Urinary bladder (tissue), 4 donors: Measurements from ENCODE around the gene SDK2. TPM values are rescaled to one million over a fixed set of nuclear protein-coding genes. Genes with fewer than 3 reads are reported as not detected.

Source experiments
- DNase-seq: peaks from one replicate; pipeline ENCODE4 v3.0.0-alpha.2; 2015; ENCODE audit errors: extremely low spot score
- H3K27ac ChIP-seq: one replicate; pipeline ENCODE4 v1.5.1; 2013; ENCODE audit warnings: low read depth, mild to moderate bottlenecking, moderate library complexity
- H3K36me3 ChIP-seq: one replicate; pipeline ENCODE4 v1.6.1; 2013; ENCODE audit warnings: mild to moderate bottlenecking, moderate library complexity; ENCODE audit not compliant: insufficient read depth
- H3K4me1 ChIP-seq: one replicate; pipeline ENCODE4 v1.6.1; 2013; ENCODE audit warnings: mild to moderate bottlenecking, moderate library complexity; ENCODE audit not compliant: insufficient read depth
- H3K4me3 ChIP-seq: one replicate; pipeline ENCODE4 v1.5.1; 2013; ENCODE audit warnings: low read depth, low read length
- WGBS: extraction: QIAGEN DNeasy Blood & Tissue Kit; methylation state at CpG from one replicate; pipeline ENCODE4 v1.1.7; 2013; 5-methylcytosine and 5-hydroxymethylcytosine counted together
- polyA plus RNA-seq: library from polyadenylated mRNA; stranded (reverse); fragments of 200-250 nt; gene quantifications from one replicate; pipeline ENCODE4 v1.2.3, GENCODE V29; 2013
- total RNA-seq: library from RNA; depleted of rRNA; stranded (reverse); fragments of >200 nt; gene quantifications from one replicate; pipeline ENCODE4 v1.2.3, GENCODE V29; 2014
- donor health status: healthy with polysubstance abuse.
- donor health status: healthy.

The SDK2 gene
- total and polyA plus RNA-seq, 2 donors, result 0.61 to 5.0 TPM

DNA sequence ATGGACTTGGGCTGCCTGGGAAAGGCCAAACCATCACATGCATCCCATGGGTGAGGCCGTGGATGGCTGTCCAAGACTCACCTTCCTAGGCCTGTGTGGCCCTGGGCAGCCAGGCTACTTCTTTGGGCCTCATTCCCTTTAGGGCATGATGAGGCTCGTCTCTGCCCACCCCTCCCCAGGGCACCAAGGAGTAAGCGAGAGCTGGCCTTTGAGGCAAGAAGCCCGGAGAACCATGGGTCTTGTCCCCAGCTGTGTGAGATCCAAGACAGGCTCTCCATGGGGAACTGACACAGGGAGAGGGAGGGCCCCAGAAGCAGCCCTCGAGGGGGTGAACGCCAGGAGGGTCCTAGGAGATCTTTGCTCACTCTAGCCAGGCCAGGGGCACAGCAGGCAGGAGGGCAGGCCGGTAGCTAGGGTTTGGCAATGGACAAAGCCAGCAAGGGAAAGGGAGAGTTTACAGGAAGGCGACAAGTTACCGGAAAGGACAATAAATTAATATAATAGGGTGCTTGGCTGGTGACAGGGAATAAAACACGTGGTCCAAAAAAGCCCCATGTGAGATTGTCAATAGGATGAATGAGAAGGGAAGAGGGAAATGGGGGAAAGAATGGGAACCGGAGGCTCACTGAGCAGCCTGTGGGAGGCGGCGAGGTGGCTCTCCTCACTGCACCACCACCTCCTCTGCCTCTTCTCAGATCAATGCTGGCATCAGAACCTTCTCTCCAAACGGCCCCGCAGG lies 119.1 kb downstream of the SDK2 start:
- 80% methylated on average over 15 of the region's 15 CpGs for WGBS
- DNase-seq, result no peak
- Histone ChIP-seq H3K4me1 (no peaks in the 10 kb centered on the region), H3K27ac (no peak overlapping the region), H3K36me3 (no peaks in the 10 kb centered on the region), H3K4me3 (no peak overlapping the region)

DNA sequence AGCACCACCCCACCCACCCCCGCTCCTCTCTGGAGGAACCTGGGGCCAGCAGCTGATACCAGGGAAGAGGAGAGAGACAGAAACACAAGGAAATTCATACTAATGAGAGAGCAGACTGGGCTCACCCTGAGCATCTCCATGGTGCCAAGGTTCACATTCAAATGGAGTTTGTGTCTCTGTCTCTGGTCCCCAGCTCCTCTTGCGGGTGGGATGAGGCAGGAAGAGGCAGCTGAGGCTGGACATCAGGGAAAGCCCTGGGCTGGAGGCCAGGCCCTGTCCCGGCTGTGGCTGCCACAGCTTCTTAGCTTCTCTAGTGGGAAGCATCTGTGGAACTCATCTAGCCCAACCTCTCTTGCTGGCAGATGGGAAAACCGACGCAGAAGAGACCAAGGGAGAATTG lies 121.5 kb downstream of the SDK2 start:
- no peak for DNase-seq
- 71% methylated on average over 5 of the region's 5 CpGs for WGBS
- Histone ChIP-seq H3K4me3 (no peak overlapping the region), H3K36me3 (no peaks in the 10 kb centered on the region), H3K4me1 (no peaks in the 10 kb centered on the region), H3K27ac (no peak overlapping the region)

DNA sequence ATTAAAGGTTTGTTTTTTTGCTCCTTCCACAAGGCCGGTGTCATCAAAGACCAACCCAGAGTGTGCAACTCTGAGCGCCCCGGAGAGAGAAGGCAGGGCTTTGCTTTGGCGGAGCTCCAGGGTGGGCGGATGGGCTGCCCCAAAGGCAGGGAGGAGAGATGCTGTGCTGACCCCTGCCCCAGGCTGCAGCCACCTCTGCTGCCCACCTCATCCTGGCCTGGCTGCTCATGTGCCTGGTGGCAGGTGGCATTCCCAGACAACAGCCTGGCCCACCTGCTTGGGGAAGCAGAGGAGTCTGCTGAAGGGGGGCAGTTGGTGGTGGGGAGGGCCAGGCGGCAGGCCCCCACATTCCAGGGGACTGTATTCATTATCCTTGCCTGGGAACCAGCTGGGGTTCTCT lies 122.1 kb downstream of the SDK2 start:
- no peaks in the 10 kb centered on the region for H3K4me1 ChIP-seq
- no peak overlapping the region for H3K4me3 ChIP-seq
- H3K27ac ChIP-seq, result no peak overlapping the region
- H3K36me3 ChIP-seq, result no peaks in the 10 kb centered on the region
- 78% methylated on average over 6 of the region's 6 CpGs for WGBS
- no peak for DNase-seq

DNA sequence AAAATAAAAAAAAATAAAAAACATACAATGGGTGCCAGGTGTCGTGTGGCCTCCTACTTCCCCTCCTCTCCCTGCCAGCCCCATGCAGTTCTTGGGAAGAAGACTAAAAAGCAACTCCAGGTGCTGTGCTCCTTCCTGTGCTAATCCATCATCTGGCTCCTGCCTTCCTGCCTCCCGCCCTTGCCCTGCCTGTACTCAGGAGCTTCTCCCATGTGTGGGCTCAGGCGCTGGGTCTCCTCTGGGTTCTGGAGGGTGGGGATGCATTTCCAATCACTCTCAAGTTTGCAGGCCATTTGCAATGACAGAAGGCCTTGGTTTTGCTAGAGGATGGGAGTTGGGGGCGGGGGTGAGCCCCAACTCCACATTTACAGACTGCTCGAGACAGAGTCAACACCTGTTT lies 122.9 kb downstream of the SDK2 start:
- H3K36me3 ChIP-seq, result no peaks in the 10 kb centered on the region
- no peak overlapping the region for H3K4me3 ChIP-seq
- H3K4me1 ChIP-seq, result no peaks in the 10 kb centered on the region
- DNase-seq, result no peak
- no peak overlapping the region for H3K27ac ChIP-seq
- 87% methylated on average over 5 of the region's 5 CpGs for WGBS

DNA sequence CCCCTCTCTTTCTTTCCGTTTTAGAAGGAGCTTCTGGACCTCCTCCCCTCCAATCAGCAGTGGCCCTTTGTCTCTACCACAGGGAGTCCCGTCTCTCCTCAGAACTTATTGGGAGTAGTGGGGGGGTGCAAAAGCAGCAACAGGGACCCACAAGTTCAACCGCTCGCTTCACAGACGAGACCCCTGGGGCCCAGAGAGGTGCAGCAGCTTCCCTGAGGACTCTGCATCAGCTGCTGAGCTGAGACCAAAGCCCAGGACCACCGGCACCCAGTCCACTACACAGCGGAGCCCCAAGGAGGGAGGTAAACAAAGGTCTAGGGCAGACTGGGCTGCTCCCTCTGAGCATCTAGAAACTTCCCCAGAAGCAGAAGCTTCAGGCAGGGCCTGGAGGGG lies 123.9 kb downstream of the SDK2 start:
- H3K4me1 ChIP-seq, result no peaks in the 10 kb centered on the region
- no peak overlapping the region for H3K4me3 ChIP-seq
- no peak overlapping the region for H3K27ac ChIP-seq
- H3K36me3 ChIP-seq, result no peaks in the 10 kb centered on the region
- WGBS, result 84% methylated on average over 7 of the region's 7 CpGs
- DNase-seq, result no peak

DNA sequence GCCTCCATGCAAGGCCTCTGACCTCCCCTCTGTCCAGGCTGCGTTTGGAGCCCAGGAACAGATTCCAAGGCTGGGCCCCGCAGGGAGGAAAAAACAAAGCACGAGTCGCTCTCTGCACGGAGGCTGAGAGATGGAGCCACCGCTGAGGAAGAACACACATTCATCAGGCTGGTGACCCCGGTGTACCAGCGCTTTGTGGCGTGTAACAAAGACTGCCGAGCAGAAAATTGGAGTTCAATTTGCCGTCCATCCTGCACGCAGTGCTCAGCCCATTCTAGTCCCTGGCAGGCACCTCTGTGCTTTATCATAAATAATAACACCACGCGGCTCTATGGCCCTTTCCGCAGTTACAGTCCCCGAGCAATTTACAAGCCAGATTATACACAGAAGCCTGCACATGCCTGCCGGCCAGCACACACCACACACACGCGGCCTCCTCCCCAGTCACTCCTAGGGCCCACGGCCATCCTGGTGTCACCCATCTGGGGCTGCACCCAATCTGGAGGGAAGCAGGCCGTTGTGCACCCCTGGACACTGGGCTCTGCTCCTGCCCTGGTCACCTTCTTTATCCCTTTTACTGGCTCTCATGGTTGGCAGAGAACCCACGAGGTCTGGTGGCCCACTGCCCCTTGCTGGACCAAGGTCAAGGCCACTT lies 124.4 kb downstream of the SDK2 start:
- WGBS, result 80% methylated on average over 22 of the region's 22 CpGs
- no peak for DNase-seq
- no peak overlapping the region for H3K27ac ChIP-seq
- no peaks in the 10 kb centered on the region for H3K36me3 ChIP-seq
- H3K4me3 ChIP-seq, result no peak overlapping the region
- H3K4me1 ChIP-seq, result no peaks in the 10 kb centered on the region

DNA sequence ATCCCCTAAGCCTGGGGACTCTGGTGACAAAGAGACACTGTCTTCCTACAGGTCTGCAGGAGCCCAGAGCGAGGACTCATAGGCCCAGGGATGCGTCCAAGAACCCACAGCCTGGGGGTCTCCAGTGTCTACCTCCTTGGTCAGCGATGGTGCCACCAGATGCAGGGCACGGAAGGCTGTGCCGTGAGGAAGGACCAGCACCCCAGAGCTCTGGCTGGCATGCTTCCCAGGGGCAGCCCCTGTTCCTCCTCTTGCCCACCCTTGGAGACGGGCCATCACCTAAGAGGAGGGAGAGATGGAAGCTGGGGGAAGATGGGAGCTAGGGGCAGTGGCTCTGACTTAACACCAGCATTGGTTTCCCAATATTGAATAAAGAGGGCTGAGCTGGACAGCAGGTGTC lies 125.2 kb downstream of the SDK2 start:
- no peaks in the 10 kb centered on the region for H3K4me1 ChIP-seq
- no peak overlapping the region for H3K4me3 ChIP-seq
- 97% methylated on average over 6 of the region's 6 CpGs for WGBS
- H3K27ac ChIP-seq, result no peak overlapping the region
- no peak for DNase-seq
- no peaks in the 10 kb centered on the region for H3K36me3 ChIP-seq

DNA sequence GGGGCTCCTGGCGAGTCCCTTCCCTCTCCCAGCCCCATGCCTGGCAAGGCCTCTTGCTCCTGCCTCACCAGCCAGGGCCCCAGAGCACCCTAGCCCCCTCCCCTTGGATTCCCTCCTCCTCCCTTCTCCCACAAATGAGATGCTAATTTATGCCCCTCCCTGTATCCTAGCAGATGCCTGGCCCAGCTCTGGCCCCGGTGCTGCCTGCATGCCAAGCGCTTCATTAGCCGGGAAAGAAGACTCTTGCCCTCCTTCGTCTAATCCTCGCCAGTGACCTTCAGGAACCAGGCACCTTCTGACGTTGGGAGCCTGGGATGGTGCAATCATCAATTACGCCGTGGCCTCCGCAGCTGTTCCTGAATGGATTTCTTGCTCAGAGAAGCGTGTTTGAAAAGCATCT lies 127.8 kb downstream of the SDK2 start:
- no peak overlapping the region for H3K27ac ChIP-seq
- no peak for DNase-seq
- 87% methylated on average over 11 of the region's 11 CpGs for WGBS
- H3K4me1 ChIP-seq, result no peaks in the 10 kb centered on the region
- no peak overlapping the region for H3K4me3 ChIP-seq
- no peaks in the 10 kb centered on the region for H3K36me3 ChIP-seq

DNA sequence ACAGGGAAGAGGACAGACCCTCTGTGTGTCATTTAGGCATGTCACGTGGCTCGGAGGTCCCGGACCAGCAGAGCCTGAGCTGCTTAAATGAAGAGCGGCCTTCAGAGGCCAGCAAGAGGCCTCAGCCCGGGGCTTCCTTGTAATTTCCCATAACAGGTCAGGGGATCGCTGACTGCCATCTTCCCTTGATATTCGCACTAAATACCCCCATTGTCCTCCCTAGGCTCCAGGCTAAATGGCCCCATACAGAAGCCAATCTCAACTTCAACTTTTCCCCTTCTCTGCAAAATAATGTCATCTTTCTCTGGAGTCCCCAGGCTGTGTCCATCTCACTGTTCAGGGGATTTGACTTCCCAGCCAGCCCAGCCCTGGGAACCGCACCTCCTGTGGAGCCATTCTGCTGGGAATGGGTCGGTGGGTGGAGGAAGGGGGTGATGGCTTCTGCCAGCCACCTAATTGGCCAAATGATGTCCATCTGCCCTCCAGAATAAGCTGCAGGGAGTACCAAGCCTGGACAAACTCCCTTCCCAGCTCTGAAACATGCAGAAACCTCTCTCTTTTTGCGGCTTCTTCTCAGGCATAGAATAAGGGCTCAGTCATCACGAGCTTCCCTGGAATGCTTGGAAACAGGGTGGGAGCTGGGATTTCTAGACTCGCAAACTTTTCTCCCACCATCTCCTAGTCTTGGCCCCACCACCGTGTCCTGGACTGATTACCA lies 129.9 kb downstream of the SDK2 start:
- no peak overlapping the region for H3K4me3 ChIP-seq
- no peak for DNase-seq
- no peaks in the 10 kb centered on the region for H3K4me1 ChIP-seq
- 82% methylated on average over 13 of the region's 13 CpGs for WGBS
- H3K27ac ChIP-seq, result no peak overlapping the region
- H3K36me3 ChIP-seq, result no peaks in the 10 kb centered on the region

DNA sequence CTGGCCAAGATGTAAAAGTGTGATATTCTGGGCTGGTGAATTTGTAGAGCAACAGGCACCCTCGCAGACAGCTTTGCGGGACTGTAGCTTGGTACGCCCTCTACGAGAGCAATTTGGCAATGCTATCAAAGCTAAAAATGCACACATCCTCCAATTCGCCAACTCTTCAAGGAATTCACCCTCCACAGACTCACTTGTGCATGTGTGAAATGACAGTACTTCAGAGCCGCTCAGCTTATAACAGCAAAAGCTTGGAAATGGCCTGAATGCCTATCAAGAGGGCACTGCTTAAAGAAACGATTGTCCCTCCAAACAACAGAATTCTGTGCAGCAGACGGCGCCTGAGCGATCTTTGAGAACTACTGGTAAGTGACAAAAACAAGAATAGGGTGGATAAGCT lies 130.8 kb downstream of the SDK2 start:
- Histone ChIP-seq H3K27ac (no peak overlapping the region), H3K4me1 (no peaks in the 10 kb centered on the region), H3K36me3 (no peaks in the 10 kb centered on the region), H3K4me3 (no peak overlapping the region)
- 74% methylated on average over 10 of the region's 10 CpGs for whole genome bisulfite sequencing
- DNase-seq, result no peak

DNA sequence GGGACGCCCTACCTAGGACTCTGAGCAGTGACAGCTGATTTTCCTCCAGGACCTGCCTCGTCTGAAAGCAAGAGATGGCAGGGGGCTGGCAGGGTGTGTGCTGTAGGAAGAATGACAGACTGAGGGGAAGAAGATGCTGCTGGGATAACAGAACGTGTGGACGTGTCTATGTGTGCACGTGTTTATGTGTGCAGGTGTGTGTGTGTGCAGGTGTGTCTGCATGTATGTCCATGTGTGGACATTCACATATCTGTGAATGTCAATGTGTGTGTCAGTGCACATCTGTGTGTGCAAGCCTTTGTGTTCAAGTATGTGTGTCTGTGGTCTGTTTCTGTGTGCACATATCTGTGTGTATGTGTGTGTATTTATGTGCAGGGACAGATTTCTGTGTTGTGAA lies 132.5 kb downstream of the SDK2 start:
- H3K4me3 ChIP-seq, result no peak overlapping the region
- WGBS, result 73% methylated on average over 5 of the region's 5 CpGs
- H3K27ac ChIP-seq, result no peak overlapping the region
- no peaks in the 10 kb centered on the region for H3K4me1 ChIP-seq
- no peaks in the 10 kb centered on the region for H3K36me3 ChIP-seq
- DNase-seq, result no peak

DNA sequence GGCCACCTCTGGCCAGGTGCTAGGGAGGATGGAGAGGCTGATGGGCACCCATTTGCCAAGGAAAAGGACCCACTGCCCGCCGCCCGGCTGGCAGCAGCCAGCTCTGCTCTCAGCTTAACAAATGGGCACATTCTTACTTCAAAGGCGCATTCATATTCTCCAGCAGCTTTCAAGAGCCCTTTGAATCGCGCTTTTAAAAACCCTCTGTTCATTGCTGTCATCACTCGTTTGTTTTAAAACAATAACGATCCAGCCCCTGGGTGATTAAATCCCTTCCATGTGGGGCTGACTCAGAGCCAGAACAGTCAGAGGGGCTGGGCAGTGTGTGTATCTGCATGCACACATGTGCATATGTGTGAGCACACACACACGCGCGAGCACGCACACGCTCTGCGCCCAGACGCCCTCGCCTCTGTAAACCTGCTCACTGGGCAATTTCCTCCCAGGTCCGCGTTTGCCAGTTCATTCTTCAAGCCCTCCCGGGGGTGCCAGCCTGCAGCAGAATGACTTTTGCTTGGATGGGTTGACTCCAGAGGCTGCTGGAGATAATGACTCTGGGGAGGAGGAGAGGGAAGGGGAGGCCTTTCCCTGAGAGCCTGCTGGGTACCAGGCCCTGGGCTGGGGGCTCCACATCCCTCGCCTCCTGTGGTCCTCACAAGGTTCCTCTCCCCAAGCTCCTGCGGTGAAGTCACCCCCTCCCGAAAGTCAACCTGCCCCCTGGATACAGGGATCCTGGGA lies 133.1 kb downstream of the SDK2 start:
- H3K4me3 ChIP-seq, result no peak overlapping the region
- H3K36me3 ChIP-seq, result no peaks in the 10 kb centered on the region
- no peak overlapping the region for H3K27ac ChIP-seq
- no peak for DNase-seq
- no peaks in the 10 kb centered on the region for H3K4me1 ChIP-seq
- WGBS, result 62% methylated on average over 22 of the region's 22 CpGs

DNA sequence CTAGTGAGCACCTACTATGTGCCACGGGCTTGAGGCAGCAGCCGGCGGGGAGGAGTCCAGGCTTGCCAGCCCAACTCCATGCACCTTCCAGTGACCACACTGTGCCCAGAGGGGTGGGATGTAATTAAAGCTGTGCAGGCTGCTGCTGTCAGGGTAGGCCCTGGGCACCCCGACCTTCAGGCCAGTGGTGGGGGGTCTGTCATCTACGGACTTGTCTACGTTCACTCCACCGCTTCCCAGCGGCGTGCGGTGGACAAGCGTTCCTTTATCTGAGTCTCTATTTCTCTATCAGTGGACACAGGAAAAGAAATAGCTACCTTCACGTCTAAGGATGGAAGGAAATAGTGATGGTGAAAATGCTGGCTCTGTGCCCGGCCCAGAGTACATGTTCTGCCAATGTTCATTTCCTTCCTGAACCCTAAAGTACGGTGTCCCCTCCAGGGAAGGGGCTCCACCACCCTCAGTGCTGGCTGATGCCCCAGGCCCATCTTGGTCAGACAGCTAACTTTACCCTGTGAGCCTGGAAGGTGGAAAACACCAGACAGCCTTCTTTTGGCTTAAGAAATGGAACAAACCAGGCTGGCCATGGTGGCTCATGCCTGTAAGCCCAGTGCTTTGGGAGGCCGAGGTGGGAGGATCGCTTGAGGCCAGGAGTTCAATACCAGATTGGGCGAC lies 135.2 kb downstream of the SDK2 start:
- H3K27ac ChIP-seq, result no peak overlapping the region
- H3K4me1 ChIP-seq, result no peaks in the 10 kb centered on the region
- 83% methylated on average over 17 of the region's 17 CpGs for WGBS
- DNase-seq, result no peak
- no peaks in the 10 kb centered on the region for H3K36me3 ChIP-seq
- no peak overlapping the region for H3K4me3 ChIP-seq
